Stimulated activated CD4-positive, alpha-beta T cell treated with anti-CD3 and anti-CD28 coated beads, Interleukin-15, amount 100 ng/mL, for 48 hours (primary cell): ENCODE data around the gene HCK.
A peak's percentile ranks its signal among the peaks of the same experiment; 100 is the strongest.
"Not testable (repeated sequence)": the region's sequence is repeated elsewhere in the genome, so short reads cannot be mapped to it uniquely, and the experiment has no call there.

Source experiments
- DNase-seq, 2 donors: peaks; one replicate each; pipeline ENCODE4 v3.0.0-alpha.2; 2020; ENCODE audit warnings: low read depth in 2 of 2

HCK gene

DNA sequence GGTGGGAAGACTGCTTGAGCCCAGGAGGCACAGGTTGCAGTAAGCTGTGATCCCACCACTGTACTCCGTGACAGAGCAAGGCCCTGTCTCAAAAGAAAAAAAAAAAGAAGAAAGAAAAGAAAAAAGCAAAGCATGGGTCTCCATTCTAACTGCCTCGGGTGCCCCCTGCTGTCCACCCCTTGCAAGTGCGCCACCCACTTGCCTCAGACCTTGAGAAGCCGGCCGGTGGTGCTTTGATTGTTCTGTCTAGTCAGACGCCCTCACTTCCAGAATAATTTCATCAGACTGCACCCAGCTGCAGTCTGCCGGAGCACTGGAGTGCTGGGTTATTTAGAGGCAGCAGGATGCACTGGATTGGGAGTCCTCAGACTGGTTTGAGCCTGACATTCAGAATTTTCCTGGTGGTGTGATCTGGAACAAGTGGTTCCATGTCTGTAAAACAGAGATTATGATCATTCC is 39.9 kb downstream of the HCK start:
- DNase-seq, result peak; percentile 68 to 78

DNA sequence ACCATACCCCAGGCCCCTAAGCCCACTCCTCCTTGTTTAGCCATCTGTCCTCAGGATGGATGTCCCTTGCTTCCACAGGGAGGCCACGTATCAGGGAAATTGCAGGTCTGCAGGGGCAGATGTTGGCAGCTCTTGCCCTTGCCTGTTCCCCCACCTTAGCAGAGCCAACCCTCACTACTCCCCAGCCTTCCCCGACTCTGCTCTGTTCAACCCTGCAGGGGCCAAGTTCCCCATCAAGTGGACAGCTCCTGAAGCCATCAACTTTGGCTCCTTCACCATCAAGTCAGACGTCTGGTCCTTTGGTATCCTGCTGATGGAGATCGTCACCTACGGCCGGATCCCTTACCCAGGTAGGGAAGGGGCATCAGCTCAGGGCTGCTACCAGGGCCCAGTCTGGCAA is 46.7 kb downstream of the HCK start:
- DNase-seq, result no peak

DNA sequence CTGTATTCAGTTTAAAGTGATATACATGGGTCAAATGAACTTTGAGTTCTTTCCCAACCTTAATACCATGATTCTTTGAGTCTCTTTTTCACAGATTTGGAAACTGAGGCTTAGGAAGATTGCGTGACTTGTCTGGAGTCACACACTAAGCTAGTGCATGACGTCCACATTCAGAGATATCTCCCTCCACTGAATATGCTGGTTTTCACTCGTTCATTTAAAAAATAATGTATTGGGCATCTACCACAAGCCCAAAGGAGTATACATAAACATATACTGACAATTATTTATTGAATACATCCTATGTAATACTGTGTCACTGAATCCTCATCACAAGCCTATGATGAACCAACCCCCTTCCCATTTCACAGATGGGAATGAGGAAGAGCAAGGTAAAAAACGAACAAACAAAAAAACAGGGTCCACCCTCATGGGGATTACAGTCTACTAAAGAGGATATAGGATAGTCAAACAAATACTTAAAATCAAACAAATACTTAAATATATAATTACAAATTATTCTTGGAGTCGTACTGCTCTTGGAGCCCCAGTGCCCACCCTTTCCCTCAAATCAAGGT is 56.9 kb downstream of the HCK start:
- DNase-seq, result no peak

DNA sequence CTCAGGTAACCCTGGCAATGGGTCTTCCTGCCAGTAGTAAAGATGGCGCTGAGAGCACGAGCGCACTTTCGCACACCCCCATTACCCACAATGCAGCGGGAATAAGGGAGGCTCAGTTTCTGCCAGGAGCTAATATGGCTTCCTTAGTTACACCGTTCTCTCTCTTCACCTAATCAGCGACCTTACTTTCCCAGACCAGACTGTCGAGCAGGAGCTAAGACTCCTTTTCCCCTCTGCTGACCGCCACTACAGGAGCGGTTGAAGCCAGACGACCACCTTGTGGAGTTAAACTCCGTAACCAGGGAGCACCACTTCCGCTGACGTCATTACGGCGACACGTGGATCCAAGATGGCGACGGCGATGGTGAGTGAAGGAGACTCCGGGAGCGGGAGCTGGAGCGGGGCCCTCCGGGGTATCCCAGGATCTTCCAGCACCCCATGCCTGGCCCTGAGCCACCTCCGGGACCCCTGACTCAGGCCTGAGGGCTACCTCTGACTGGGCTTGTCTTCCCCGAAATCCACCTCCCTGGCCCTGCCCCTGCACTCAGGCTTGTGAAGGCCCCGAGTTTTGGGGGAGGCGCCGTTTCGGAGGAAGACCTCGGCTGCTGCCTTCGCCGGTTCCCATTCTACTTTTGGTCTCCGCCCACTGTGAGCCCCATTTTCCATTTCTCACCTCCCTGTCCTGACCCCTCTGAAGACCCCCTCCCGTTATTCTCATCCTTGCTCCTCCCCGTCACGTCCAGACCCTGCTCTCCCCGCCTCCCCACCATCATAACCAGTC is 57.5 kb downstream of the HCK start, which contains the start of gene TM9SF4:
Gene TM9SF4, plus strand, starts transcription at position 323 of the 781 bp plus-strand sequence. Its CDS starts 27 bp downstream, at position 350.
- peak; percentile 79 to 86 for DNase-seq

DNA sequence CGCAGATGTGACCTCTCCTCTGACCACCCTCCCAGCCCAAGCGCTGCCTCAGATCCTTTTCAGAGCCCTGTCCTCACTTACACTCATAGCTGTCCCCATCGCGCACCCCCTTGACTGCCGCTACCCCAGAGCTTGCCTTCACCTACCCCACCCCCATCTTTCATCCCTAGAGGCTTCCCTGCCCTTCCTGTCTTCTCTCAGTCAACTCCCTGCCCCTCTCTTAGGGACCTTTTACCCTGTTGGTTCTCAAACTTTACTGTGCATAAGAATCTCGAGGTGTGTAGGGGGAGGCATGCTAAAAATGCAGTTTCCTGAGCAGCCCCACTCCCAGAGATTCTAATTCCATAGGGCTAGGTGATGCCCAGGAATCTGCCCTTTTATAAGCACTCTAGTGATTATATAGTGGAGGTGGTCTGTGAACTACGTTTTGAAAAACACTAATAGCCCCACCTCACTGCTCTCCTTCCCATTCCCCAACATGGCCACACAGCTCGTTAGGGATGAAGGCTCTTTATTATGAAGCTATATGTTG is 58.2 kb downstream of the HCK start:
- DNase-seq, result no peak

DNA sequence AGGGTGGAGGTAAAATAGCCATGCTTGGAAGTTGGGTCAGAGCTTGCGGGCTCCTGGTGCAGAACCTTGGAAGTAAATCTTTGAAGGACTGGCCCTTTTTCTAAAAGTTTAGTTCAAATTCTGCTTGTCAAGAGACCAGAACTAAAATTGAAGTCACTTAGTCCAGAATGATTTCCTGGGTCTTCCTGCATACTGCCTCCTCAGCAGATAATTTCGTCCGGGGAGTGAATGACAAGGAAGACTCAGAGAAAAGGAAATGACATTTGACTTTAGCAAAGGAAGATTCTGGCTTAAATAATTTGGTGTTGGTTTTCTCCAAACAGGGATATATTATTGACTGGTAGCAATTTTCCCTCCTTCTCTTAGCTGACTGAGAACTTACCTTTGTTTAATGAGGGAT is 58.7 kb downstream of the HCK start:
- DNase-seq, result no peak

DNA sequence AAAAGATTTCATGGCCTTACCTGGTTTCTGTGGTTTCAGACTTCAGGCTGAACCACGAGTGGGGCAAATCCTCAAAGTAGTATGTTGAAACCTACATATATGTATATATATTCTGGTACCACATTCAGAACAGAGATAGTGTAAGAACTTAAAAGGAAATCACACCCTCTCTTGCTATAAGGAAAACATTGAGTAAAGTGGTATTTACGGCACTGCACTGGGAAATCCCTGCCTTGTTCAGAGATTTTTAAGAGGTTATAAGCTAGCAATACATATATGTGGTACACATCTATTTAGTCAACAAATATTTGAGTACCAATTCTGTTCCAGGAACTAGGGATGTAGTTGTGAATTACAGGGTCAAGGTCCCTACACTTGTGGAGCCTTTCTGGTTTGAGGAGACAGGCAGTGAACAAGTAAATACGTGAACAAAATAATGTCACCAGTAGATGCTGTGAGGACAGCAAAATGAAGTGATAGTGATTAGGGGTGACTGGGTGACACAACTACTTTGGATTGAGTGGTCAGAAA is 59.2 kb downstream of the HCK start:
- no peak for DNase-seq

DNA sequence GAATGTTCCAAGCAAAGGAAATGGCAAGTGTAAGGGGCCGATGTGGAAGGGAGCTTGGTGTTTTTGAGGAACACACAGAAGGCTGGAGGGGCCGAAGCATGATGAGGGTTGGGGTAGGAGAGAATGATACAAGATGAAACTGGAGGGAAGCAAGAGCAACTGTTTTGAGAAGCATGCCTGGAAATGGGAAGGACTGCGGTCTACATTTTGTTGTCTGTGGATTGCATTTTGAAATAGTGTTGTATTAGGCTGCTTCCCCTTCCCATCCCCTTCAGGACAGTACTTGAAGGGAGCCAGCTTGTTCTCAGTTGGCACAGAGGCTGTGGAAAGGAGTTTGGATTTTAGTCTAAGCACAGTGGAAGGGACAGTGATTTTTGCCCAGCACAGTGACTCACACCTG is 59.7 kb downstream of the HCK start:
- no peak for DNase-seq

DNA sequence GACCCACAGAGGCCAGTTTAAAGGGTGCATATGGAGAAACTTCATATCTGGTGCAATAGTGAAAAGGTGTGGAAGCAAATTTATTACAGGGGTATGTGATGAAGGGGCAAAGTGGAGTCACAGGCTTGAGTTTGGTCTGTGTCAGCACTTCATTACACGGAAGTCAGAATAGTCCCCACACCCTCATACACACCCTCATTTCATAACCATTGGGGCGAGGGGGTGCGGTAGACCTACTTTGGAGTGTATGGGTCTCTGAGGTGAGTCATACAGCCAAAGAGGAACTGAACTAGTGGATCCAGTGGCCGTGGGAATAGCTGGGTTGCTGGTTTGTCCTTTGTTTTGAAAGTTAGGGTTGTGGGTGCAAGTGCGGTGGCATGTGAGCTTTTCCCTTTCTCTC is 60.8 kb downstream of the HCK start:
- DNase-seq, result no peak

DNA sequence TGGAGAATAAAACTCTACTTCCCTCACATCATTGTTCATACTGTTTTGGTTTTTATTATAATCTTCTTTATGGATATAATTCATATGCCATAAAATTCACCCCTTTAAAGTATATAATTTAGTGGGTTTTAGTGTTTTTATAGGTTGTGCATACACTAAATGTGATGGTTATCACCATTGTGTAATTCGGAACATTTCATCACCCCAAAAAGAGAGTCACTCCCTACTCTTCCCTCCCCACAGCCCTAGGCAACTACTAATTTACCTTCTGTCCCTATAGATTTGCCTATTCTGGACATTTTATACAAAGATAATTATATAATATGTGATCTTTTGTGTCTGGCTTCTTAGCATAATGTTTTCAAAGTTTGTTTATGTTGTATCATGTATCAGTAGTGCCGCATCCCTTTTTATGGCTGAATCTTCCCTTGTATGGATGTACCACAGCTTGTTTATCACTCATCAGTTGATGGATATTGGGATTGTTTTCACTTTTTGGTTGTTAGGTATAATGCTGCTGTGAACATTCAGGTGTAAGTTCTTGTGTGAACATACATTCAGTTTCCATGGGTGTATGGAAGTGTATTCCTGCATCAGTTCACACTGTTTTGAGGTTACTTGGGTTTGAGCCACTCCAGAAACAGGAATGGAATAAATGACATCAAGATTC is 61.7 kb downstream of the HCK start:
- no peak for DNase-seq

DNA sequence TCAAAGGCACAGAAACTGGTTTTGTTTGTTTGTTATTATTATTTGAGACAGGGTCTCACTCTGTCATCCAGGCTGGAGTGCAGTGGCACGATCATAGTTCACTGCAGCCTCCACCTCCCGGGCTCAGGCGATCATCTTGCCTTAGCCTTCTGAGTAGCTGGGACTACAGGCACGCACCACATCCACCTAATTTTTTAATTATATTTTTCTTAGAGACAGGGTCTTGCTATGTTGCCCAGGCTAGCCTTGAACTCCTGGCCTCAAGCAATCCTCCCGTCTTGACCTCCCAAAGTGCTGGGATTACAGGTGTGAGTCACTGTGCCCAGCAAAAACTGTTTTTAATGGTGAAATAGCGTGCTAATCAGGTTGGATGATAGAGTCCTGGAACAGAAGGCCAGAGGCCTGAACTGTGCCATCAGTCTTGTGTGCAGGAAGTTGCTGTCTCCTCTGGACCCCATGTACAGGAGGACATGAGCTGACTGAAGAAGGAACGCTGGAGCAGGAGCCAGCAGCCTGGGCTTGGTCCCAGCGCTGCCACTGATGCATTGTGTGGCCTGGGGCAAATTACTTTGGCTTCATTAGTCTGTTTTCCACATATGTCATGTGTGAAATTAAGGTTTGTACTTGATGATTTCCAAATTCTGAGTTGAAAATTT is 62.4 kb downstream of the HCK start:
- no peak for DNase-seq

DNA sequence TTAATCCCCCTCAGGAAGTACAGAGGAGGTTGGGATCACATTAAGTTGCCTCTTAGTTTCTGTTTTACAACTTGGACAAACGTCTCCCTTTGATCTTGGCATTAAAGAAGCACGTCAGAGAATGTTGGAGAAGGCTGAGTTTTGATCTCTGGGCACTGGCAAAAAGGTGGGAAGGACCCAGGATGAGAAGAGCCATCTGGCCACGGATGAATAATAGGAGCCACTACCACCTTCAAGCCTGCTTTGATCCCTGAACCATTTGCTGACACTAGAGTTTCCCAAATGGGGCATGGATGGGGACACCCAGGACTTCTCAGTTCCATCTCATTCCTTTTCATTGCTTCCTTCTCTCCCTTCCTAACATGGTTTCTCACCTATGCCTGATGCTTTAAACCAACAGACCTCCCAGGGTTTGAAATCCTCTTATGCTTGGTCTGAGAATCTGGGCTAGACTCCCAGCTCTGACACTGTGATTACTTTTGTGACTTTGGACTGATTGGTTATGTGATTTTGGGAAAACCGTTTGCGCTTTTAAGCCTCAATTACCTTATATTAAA is 63.2 kb downstream of the HCK start:
- DNase-seq, result no peak

DNA sequence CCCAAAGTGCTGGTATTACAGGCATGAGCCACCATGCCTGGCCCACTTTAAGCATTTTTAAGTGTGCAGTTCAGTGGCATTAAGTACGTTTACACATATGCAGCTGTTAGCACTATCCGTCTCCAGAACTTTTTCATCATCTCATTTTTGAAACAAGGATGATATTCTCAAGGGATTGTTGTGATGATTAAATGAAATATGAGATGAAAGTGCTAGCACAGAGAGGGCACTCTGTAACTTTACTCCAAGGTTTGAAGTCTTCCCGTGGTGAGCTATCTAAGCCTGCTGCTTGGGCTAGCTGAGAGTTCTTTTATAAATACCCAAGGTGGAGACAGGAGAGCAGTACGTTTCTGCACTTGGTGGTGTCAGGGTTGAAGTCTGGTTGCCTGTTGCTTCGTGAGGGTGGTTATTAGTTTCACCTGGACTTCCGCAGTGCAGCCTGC is 64.1 kb downstream of the HCK start:
- no peak for DNase-seq

DNA sequence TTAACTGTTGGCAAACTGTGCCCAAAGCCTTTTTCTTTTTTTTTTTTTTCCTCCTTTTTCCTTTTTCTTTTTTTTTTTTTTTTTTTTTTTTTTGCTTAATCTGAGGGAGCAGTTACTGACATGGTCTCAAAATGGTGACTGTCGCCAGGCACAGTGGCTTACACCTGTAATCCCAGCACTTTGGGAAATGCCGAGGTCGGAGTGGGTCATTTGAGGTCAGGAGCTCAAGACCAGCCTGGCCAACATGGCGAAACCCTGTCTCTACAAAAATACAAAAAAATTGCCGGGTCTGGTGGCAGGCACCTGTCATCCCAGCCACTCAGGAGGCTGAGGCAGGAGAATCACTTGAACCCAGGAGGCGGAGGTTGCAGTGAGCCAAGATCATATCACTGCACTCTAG is 64.8 kb downstream of the HCK start:
- DNase-seq, result not testable (repeated sequence)

DNA sequence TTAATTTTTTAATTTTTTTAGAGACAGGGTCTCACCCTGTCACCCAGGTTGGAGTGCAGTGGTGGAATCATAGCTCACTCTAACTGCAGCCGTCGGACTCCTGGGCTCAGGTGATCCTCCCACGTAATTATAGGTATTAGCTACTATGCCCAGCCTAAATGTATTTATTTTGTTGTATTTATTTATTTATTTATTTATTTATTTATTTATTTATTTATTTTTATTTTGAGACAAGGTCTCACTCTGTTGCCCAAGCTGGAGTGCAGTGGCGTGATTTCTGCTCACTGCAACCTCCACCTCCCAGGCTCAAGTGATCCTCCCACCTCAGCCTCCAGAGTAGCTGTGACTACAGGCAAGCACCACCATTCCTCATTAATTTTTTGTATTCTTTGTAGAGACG is 66.4 kb downstream of the HCK start:
- not testable (repeated sequence) for DNase-seq

DNA sequence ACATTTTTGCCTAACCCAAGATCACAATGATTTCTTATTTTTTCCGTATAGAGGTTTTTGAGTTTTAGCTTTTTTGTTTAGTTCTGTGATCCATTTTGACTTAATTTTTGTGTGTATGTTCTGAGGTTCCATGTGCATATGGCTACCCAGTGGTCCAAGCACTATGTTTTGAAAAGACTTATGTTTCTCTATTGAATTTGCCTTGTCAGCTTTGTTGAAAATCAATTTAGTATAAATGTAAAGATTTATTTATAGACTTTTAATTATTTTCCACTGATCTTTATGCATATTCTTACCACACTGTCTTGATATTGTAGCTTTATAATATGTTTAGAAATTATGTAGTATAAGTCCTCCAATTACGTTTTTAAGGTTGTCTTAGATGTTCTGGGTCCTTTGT is 67.7 kb downstream of the HCK start:
- DNase-seq, result no peak

DNA sequence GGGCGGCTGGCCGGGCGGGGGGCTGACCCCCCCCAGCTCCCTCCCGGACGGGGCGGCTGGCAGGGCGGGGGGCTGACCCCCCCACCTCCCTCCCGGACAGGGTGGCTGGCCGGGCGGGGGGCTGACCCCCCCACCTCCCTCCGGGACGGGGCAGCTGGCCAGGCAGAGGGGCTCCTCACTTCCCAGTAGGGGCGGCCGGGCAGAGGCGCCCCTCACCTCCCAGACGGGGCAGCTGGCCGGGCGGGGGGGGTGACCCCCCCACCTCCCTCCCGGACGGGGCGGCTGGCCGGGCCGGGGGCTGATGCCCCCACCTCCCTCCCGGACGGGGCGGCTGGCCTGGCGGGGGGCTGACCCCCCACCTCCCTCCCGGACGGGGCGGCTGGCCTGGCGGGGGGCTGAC is 69.9 kb downstream of the HCK start:
- DNase-seq, result not testable (repeated sequence)

DNA sequence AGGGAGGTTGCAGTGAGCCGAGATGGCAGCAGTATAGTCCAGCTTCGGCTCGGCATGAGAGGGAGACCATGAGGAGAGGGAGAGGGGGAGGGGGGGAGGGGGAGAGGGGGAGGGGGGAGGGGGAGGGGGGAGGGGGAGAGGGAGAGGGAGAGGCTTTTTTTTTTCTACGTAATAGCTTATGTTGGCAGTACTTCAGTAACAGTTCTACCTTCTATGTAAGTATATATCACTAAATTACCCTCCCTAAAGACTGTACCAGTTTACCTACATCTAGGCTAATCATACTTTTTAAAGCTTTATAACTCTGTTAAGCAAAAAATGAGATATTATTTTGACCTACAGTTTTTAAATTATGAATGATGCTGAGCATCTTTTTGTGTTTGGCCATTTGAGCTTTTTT is 71.0 kb downstream of the HCK start:
- no peak for DNase-seq

DNA sequence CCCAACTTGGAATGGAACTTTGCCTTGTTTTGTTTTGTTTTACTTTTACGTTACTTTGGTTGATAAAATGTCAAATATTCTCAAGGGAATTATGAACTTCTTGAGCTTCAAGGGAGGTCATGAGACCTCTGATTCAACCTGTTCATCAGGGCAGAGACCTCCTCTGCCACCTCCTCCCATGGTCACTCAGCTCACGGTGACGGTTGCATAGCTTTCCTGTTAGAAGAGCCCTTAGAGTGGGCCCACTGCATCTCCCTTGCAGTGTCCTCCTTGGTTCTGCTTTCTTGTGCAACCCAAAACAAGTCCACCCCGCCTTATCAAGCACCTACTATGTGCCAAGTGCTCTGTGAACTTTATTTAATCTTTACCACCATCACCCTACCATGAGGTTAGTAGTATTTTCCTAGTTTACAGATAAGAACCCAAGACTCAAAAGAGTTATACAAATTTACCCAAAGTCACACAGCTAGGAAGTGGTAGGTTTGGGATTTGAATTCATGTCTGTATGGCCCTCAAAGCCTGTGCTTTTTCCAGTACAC is 72.9 kb downstream of the HCK start:
- DNase-seq, result no peak

DNA sequence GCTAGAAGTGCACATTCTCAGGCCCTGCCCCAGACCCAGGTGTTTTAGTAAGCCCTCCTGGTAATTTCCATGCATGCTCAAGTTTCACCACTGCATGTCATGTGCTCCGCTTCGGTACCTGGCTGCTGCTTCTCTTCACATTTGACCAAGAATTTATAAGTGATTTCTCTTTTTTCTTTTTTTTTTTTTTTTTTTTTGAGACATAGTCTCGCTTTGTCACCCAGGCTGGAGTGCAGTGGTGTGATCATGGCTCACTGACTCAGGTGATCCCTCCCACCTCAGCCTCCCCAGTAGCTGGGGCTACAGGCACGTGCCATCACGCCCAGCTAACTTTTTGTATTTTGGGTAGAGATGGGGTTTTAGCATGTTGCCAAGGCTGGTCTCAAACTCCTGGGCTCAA is 73.5 kb downstream of the HCK start:
- DNase-seq, result no peak

DNA sequence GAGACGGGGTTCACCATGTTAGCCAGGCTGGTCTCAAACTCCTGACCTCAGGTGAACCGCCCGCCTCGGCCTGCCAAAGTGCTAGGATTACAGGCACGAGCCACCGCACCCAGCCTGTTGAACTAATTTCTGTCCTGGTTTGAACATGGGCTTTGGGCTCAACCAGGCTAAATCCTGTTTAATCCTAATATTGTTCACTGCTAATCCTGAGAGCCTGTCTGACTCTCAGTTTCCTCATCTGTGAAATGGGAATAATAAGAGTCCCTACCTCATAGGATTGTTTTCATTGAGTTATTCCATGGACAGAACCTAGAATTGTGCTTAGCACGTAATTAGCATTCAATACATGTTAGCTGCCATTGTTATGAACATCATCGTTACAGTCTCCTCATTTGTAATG is 74.9 kb downstream of the HCK start:
- no peak for DNase-seq
